ENCODE data around the gene NUP54. TPM values are rescaled to one million over a fixed set of nuclear protein-coding genes. Genes with fewer than 3 reads are reported as not detected.
A peak's percentile ranks its signal among the peaks of the same experiment; 100 is the strongest.

The NUP54 gene
- total RNA-seq, 2 donors from 2014 or later = 31.5 to 35.3 TPM

- H3K4me3 ChIP-seq = no peak within 1 kb of the TSS
- H3K9ac ChIP-seq (ENCODE audit: low read depth in 2 of 2, low read length in 2 of 2) = no peak within 1 kb of the TSS
- H3K27ac ChIP-seq = no peak within 1 kb of the TSS
- H3K27me3 ChIP-seq = no peaks in the 10 kb centered on the region
- no peak for DNase-seq
- H3K4me1 ChIP-seq = no peaks in the 10 kb centered on the region
- no peaks in the 10 kb centered on the region for H3K9me3 ChIP-seq
- TF ChIP-seq, protein P1, sequence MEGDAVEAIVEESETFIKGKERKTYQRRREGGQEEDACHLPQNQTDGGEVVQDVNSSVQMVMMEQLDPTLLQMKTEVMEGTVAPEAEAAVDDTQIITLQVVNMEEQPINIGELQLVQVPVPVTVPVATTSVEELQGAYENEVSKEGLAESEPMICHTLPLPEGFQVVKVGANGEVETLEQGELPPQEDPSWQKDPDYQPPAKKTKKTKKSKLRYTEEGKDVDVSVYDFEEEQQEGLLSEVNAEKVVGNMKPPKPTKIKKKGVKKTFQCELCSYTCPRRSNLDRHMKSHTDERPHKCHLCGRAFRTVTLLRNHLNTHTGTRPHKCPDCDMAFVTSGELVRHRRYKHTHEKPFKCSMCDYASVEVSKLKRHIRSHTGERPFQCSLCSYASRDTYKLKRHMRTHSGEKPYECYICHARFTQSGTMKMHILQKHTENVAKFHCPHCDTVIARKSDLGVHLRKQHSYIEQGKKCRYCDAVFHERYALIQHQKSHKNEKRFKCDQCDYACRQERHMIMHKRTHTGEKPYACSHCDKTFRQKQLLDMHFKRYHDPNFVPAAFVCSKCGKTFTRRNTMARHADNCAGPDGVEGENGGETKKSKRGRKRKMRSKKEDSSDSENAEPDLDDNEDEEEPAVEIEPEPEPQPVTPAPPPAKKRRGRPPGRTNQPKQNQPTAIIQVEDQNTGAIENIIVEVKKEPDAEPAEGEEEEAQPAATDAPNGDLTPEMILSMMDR (IDR thresholded peaks at IDR 0.05) = no peak
- no peaks in the 10 kb centered on the region for H3K36me3 ChIP-seq
- intact Hi-C loops (cut with DNase I) = no loop called here
Observed at GRCh38 chr4:76074468-76074867, 73.7 kb downstream of the NUP54 start, which contains the start of gene ART3. Gene ART3, plus strand, starts transcription at chr4:76074709. Its CDS starts 1,181 bp downstream, at chr4:76075890.

DNA sequence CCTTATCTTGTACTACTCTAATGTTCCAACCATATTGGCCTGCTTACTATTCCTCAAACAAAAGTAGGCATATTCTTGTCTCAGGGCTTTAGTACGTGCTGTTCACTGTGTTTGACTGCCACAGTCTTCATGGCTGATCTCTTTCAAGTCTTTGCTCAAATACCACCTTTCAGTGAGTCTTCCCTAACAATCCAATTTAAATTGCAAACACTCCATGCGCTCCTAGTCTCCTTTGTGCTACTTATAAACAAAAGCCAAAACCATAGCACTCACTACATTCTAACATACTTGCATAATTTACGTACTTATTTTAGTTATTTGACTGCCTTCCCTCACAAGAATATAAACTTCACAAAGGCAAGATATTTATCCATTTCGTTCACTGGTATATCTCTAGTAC is 75.4 kb downstream of the NUP54 start:
- no peaks in the 10 kb centered on the region for H3K4me1 ChIP-seq
- no peak for DNase-seq
- TF ChIP-seq, protein P1 (IDR thresholded peaks at IDR 0.05) = no peak
- H3K9me3 ChIP-seq = no peaks in the 10 kb centered on the region
- H3K9ac ChIP-seq (ENCODE audit: low read depth in 2 of 2, low read length in 2 of 2) = no peak overlapping the region
- H3K36me3 ChIP-seq = no peaks in the 10 kb centered on the region
- H3K27ac ChIP-seq = no peak overlapping the region
- no peaks in the 10 kb centered on the region for H3K27me3 ChIP-seq
- intact Hi-C loops (cut with DNase I) = no loop called here
- H3K4me3 ChIP-seq = no peak overlapping the region

DNA sequence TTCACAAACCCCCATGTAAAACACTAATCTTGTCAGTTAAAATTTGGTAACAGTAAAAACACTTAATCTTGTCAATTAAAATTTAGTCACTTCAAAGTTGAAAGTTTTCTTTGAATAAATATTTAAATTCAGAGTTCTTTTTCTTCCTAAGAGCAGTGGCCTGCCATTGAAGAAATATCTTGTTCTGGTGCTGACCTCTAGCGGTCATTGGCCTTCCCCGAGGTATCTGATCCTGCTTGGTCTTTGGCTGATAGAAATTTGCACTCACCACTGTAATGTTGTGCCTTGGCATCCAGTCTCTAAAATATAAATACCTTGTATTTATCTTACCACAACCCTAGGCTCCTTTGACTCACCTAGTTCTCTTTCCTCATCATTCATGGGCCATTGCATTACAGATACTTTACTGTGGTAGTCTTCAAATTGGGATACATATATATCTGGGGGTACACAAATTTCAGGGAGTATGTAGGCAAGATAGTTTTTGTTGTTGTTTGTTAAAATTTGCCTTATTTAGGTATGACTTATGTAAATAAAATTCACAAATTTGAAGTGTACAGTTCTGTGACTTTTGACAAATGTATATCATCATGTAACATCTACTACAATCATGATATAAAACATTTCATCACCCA is 80.4 kb downstream of the NUP54 start:
- no peak overlapping the region for H3K4me3 ChIP-seq
- DNase-seq = peak; percentile 86
- TF ChIP-seq, protein P1 (IDR thresholded peaks at IDR 0.05) = peak; percentile 90
- no peaks in the 10 kb centered on the region for H3K4me1 ChIP-seq
- no peaks in the 10 kb centered on the region for H3K36me3 ChIP-seq
- no peaks in the 10 kb centered on the region for H3K9me3 ChIP-seq
- H3K9ac ChIP-seq (ENCODE audit: low read depth in 2 of 2, low read length in 2 of 2) = no peak overlapping the region
- intact Hi-C loops (cut with DNase I) = loop anchor here (2.0 to 10.0 kb wide), 2 partner anchors 67 to 173 kb away; no protein-coding TSS in a partner anchor
- no peak overlapping the region for H3K27ac ChIP-seq
- no peaks in the 10 kb centered on the region for H3K27me3 ChIP-seq

DNA sequence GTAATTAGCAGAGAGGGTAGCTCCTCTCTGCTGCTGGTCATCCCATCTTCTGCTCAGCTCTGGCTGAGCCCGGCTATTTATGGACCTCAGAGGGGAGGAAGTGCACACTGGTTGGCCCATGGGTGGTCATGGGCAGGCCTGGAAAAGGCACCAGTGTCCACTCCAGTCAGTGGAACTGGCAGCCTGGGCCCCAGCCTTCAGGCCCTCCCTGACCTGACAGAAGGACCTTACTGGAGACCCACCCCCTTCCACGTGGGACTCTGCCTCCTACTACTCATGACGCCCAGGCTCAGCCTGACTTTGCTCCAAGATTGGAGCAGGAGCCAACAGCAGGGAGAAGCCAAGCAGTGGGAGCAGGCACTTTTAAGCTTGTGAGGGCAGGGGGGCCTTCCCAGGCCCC is 81.7 kb downstream of the NUP54 start:
- no peaks in the 10 kb centered on the region for H3K36me3 ChIP-seq
- intact Hi-C loops (cut with DNase I) = loop anchor here (2.0 to 10.0 kb wide), 2 partner anchors 66 to 172 kb away; no protein-coding TSS in a partner anchor
- H3K4me1 ChIP-seq = no peaks in the 10 kb centered on the region
- no peak for DNase-seq
- no peak overlapping the region for H3K4me3 ChIP-seq
- no peaks in the 10 kb centered on the region for H3K9me3 ChIP-seq
- no peaks in the 10 kb centered on the region for H3K27me3 ChIP-seq
- TF ChIP-seq, protein P1 (IDR thresholded peaks at IDR 0.05) = no peak
- H3K9ac ChIP-seq (ENCODE audit: low read depth in 2 of 2, low read length in 2 of 2) = no peak overlapping the region
- no peak overlapping the region for H3K27ac ChIP-seq

Other genes with a start within 250 kb of the NUP54 start
- gene PPEF2, start 245.9 kb downstream of the NUP54 start, total RNA-seq = not detected
- gene NAAA, start 207.4 kb downstream of the NUP54 start, total RNA-seq = 100 to 1,000 TPM in 1 of 2 donors, 10 to 100 TPM in 1; 79.3 to 141 TPM
- 10 to 100 TPM; 20.8 to 27.4 TPM for gene SDAD1, start 157.5 kb downstream of the NUP54 start, total RNA-seq
- 1 to 10 TPM in 1 of 2 donors, under 1 TPM in 1; 0.52 to 1.1 TPM for gene CXCL9, start 140.9 kb downstream of the NUP54 start, total RNA-seq
- under 1 TPM; 0.72 to 0.90 TPM for gene CXCL10, start 124.9 kb downstream of the NUP54 start, total RNA-seq
- not detected for gene CXCL11, start 112.3 kb downstream of the NUP54 start, total RNA-seq
- gene ART3, start 73.7 kb downstream of the NUP54 start, total RNA-seq = 1 to 10 TPM; 1.6 to 1.8 TPM
- 100 to 1,000 TPM; 156 to 164 TPM for gene SCARB2, start 65.4 kb upstream of the NUP54 start, total RNA-seq
- gene FAM47E, start 103.3 kb upstream of the NUP54 start, total RNA-seq = 1 to 10 TPM; 3.9 to 4.8 TPM
- gene STBD1, start 158.3 kb upstream of the NUP54 start, total RNA-seq = 10 to 100 TPM; 11.8 to 39.2 TPM